Subcutaneous abdominal adipose tissue (tissue), 5 donors: ENCODE data around the gene LAMA5.

Experiments used
- H3K27ac ChIP-seq: one replicate; pipeline ENCODE4 v1.7.0; 2013; ENCODE audit warnings: low read depth, mild to moderate bottlenecking, inconsistent platforms, low read length, moderate library complexity
- H3K27me3 ChIP-seq, 5 donors: one replicate each; pipeline ENCODE4 v1.7.0; 2013; ENCODE audit warnings: low read length in 5 of 5, inconsistent platforms in 1 of 5; ENCODE audit not compliant: control insufficient read depth in 5 of 5, insufficient read depth in 4 of 5
- H3K36me3 ChIP-seq, 5 donors: one replicate each; pipeline ENCODE4 v1.7.0; 2013; ENCODE audit warnings: low read length in 5 of 5; ENCODE audit not compliant: control insufficient read depth in 5 of 5, insufficient read depth in 5 of 5
- H3K4me1 ChIP-seq, 5 donors: one replicate each; pipeline ENCODE4 v1.7.0; 2013; ENCODE audit warnings: low read length in 5 of 5, mild to moderate bottlenecking in 3 of 5, moderate library complexity in 1 of 5; ENCODE audit not compliant: control insufficient read depth in 5 of 5, insufficient read depth in 5 of 5
- H3K4me3 ChIP-seq, 5 donors: one replicate each; pipeline ENCODE4 v1.7.0; 2013; ENCODE audit warnings: low read length in 5 of 5, low read depth in 1 of 5
- H3K9ac ChIP-seq, 5 donors: one replicate each; pipeline ENCODE4 v1.7.0; 2013; ENCODE audit warnings: low read length in 5 of 5, mild to moderate bottlenecking in 4 of 5, moderate library complexity in 3 of 5
- H3K9me3 ChIP-seq, 5 donors: one replicate each; pipeline ENCODE4 v1.7.0; 2013; ENCODE audit warnings: low read length in 5 of 5; ENCODE audit not compliant: control insufficient read depth in 5 of 5
- donor health status: healthy.
- donor health status: healthy.
- donor health status: healthy.
- donor health status: healthy.
- donor health status: healthy.

Gene LAMA5

DNA sequence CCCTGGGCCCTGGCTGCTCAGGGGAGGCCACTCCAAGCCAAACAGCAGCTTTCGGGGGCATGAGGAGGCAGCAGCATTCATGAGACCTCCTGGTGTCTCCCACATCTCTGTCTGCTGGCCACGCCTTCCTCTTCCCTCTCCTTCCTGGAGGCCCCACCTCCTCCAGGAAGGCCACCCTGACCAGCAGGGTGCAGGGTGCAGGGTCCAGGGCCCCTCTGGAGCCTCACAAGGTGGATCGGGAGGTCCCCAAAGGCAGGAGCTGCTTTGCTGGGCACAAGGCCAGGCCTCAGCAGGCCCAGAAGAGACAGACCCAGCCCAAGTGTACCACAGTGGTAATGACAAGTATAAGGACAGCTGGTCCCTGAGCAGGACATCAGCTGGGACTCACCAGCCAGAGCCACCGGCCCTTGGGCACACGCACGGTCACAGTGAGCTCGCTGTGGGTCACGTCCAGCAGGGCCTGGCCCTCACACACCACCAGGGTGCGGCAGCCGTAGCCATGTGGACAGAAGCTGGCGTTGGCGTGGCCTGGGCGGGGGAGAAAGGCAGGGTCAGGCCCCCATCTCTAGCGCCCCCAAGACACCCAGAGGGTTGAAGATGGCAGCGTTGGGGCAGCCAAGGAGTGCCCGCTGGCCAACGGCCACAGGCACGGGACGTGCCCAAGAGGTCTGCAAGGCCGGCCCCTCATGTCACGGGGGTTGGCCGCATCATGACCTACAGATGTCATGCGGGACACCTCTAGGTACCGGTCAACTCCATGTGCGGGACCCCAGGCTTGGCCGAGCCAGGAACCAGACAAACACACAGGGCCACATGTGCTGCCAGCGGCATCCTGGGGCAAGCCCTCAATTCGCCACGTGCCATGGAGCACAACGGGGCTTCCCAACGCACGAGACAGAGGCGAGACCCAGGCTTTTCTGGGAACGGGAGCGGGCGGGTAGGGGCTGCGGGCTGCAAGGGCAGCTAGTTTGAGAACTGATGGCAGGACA, 37.4 kb downstream of the LAMA5 start:
- no peak overlapping the region for H3K9ac ChIP-seq
- H3K4me1 ChIP-seq = no peaks in the 10 kb centered on the region
- no peaks in the 10 kb centered on the region for H3K27me3 ChIP-seq
- H3K36me3 ChIP-seq = peaks cover 0 to 93% (median 75%) of the 10 kb centered on the region in 5 donors
- no peak overlapping the region for H3K4me3 ChIP-seq
- no peak overlapping the region for H3K27ac ChIP-seq
- H3K9me3 ChIP-seq = no peaks in the 10 kb centered on the region

DNA sequence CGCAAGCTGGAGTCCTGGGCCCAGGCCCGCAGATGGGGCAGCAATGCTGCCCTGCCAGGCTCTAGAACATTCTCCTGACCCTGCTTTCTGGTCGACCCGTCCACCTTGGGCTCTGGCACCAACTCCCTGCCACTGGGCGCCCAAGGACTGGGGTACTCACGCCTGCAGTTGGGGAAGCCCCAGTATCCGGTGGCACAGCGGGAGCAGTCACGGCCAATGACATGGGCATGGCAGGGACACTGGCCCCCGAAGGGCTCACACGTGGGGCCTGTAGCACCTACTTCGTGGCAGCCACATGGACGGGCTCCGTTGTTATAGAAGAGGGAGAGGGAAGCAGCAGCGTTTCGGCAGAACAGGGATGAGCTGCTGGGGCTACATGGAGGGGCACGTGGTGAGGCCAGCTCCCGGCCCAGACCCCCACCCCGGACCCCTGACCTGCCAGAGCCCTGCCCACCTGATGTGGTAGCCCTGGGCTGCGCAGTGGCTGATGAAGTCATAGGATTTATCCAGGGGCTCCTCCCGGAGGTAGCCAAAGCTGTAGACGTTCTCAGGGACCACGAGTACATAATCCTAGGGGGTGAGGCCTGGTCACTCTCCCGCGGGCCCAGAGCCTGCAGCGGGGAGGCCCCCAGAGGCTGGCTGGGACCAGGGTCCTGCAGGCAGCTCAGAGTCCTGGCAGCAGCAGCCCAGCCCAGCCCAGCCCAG, 38.3 kb downstream of the LAMA5 start:
- no peak overlapping the region for H3K9ac ChIP-seq
- peaks cover 0 to 94% (median 79%) of the 10 kb centered on the region in 5 donors for H3K36me3 ChIP-seq
- no peaks in the 10 kb centered on the region for H3K4me1 ChIP-seq
- no peaks in the 10 kb centered on the region for H3K27me3 ChIP-seq
- H3K9me3 ChIP-seq = no peaks in the 10 kb centered on the region
- no peak overlapping the region for H3K27ac ChIP-seq
- H3K4me3 ChIP-seq = no peak overlapping the region

DNA sequence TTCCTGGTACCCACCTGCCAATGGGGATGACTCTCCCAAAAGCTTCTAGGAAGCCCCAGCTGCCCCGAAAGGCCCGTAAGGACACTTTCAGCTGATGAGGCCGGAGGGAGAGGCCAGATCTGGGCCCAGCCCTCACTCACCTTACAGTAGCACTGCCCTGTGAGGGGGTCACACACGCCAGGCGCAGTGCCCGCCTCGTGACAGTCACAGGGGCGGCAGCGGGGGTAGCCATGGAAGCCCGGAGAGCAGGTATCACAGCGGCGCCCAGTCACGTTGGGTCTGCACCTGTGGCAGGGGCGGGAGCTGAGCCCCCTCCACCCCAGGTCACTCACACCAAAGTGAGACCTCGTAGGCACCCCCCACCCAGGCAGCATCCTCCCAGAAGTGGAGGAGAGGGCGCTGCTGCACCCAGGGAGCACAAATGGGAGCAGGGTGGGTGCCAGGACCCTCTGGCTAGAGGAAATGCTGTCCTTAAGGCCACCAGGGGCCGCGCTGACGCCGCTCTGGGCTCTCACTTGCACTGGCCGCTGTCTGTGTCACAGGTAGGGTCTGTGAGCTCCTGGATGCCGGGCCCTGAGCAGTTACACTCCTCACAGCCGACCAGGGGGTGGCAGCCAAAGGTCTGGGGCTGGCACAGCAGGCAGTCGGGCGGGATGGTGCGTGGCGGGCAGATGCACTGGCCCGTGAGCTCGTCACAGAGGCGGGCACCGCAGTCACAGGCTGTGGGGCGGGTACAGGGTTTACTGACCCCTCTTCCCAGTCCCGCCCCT, 39.2 kb downstream of the LAMA5 start:
- H3K4me3 ChIP-seq = no peak overlapping the region
- H3K27me3 ChIP-seq = no peaks in the 10 kb centered on the region
- H3K9me3 ChIP-seq = no peaks in the 10 kb centered on the region
- no peak overlapping the region for H3K9ac ChIP-seq
- H3K36me3 ChIP-seq = peaks cover 0 to 94% (median 84%) of the 10 kb centered on the region in 5 donors
- H3K27ac ChIP-seq = no peak overlapping the region
- H3K4me1 ChIP-seq = no peaks in the 10 kb centered on the region

DNA sequence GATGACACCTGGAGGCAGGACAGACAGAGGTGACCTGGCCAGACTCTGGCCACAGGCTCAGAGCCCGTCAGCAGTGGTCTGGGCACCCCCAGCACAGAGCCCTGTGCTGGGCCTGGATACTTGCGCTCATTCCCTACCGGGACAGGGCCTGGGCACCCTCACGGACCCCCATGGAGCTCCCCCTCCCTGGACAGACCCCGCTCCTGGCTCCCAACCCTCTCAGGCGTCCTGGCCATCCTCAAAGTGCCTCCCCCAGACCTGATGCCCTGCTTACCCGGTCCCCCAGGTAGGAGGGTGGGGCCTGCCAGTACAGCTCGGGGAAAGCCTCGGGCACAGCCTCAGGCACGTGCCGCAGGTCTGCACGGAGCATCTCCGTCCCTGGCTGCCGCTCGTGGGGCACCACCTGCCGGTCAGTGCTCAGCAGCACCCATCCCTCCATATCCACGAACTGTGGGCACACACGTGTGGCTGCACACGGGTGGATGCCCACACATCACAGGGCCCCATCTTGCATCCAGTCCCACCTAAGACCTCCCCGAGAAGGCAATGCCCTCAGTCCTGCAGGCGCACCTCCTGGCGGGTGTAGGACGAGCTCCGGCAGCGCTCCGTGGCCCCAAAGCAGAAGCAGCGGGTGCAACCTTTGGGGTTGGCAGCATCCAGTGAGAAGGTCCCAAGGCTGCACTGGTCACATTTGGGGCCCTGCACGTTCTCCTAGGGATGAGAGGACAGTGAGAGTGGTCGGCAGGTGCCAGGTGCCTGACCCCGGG, 40.0 kb downstream of the LAMA5 start:
- Histone ChIP-seq H3K27ac (no peak overlapping the region), H3K4me1 (no peaks in the 10 kb centered on the region), H3K9ac (no peak overlapping the region), H3K9me3 (no peaks in the 10 kb centered on the region), H3K36me3 (peaks cover 0 to 91% (median 77%) of the 10 kb centered on the region in 5 donors), H3K27me3 (no peaks in the 10 kb centered on the region), H3K4me3 (no peak overlapping the region)

DNA sequence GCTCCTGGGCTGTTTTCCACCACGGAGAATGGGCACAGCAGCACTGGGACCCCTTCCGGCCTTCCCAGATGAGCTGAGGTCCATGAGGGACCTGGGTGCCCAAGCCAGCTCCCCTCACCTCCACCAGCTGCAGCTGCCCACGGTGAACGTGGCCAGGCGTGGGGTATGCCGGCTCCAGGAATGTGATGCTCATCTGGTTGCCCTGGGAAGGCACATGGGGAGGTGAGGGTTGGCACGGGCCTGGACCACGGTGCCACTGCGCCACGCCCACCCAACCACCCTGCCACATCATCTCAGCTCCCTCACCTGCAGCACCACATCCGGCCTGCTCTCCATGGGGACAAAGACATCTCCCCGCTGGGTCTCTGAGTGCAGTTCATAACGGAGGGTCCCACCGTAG, 40.6 kb downstream of the LAMA5 start:
- H3K9ac ChIP-seq = no peak overlapping the region
- H3K4me1 ChIP-seq = no peaks in the 10 kb centered on the region
- H3K9me3 ChIP-seq = no peaks in the 10 kb centered on the region
- peaks cover 0 to 90% (median 76%) of the 10 kb centered on the region in 5 donors for H3K36me3 ChIP-seq
- H3K27me3 ChIP-seq = no peaks in the 10 kb centered on the region
- no peak overlapping the region for H3K4me3 ChIP-seq
- H3K27ac ChIP-seq = no peak overlapping the region

DNA sequence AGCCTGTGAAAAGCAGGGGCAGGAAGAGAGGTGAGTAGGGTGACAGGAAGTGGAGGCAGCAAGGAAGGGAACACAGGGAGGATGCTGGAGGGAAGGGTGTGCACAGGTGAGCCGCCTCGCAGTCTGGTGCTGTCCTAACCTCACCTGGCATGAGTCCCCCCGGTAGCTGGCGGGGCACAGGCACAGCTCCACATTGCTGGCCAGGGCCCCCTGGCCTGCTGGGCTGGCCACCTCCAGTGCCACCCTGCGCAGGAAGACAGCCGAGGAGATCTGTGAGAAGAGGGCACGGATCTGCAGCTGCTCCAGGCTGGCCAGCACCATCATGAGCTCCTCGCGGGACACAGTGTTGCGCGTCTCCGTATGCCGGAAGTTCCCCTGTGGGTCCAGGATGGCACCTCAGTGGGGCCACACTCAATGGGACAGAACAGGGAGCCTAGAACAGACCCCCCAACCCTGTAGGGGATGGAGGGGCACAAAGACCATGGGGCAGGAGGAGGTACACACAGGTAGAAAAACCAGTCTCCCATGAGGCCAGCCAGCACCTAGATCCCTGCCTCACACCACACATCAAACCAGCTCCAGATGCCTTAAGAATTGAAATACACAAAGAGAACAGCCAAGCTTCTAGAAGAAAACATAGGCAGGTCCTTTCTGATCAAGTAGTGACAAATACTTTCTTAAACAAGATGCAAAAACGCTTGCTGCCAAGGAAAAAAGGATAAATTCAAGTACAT, 41.8 kb downstream of the LAMA5 start:
- peaks cover 0 to 85% (median 72%) of the 10 kb centered on the region in 5 donors for H3K36me3 ChIP-seq
- no peak overlapping the region for H3K27ac ChIP-seq

DNA sequence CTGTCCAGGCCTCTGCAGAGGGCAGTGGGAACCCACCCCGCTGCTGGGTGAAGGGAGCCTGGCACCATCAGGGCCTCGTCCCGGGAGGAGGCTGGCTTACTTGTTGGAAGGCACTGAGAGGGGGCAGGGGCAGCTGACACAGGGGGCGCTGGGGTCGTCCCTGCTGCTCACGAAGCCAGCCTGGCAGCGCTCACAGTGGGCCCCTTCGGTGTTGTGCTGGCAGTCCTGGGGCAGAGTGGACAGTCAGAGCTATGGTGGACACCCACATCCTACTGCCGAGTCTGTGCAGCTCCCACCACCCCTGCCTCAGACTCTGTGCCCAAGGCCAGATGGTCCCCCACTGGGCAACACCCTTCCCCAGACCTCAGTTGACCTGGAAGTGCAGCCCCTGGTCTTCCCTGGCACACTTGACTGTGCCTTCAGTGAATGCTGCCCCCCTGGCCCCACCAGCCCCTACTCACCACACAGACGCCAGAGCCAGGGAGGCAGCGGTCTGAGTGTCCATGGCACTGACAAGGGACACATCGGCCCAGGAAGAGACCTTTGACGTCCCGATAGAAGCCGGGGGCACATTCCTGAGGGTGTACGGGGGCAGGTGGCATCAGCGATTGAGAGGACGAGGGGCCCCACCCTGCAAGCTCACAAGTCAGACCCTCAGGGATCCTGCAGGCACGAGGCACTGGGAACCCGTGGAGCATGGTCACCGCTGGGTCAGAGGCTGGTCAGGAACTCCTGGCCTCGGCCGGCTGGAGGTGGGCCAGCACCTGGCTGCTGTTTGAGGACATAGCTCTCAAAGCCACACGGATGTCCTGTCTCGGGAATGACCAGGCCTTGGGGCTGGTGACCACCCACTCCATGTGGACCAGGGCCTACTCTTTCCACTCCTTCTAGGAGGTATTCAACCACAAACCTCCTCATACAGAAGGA, 42.9 kb downstream of the LAMA5 start:
- no peak overlapping the region for H3K27ac ChIP-seq
- no peaks in the 10 kb centered on the region for H3K27me3 ChIP-seq
- H3K4me1 ChIP-seq = peaks cover 0 to 3% (median under 1%) of the 10 kb centered on the region in 5 donors
- no peak overlapping the region for H3K4me3 ChIP-seq
- peaks cover 0 to 77% (median 68%) of the 10 kb centered on the region in 5 donors for H3K36me3 ChIP-seq
- H3K9me3 ChIP-seq = no peaks in the 10 kb centered on the region
- H3K9ac ChIP-seq = no peak overlapping the region

More for the DNA sequence above, 41.8 kb downstream of the LAMA5 start:
- Histone ChIP-seq H3K4me1 (no peaks in the 10 kb centered on the region), H3K9ac (no peak overlapping the region), H3K4me3 (no peak overlapping the region), H3K9me3 (no peaks in the 10 kb centered on the region), H3K27me3 (no peaks in the 10 kb centered on the region)

DNA sequence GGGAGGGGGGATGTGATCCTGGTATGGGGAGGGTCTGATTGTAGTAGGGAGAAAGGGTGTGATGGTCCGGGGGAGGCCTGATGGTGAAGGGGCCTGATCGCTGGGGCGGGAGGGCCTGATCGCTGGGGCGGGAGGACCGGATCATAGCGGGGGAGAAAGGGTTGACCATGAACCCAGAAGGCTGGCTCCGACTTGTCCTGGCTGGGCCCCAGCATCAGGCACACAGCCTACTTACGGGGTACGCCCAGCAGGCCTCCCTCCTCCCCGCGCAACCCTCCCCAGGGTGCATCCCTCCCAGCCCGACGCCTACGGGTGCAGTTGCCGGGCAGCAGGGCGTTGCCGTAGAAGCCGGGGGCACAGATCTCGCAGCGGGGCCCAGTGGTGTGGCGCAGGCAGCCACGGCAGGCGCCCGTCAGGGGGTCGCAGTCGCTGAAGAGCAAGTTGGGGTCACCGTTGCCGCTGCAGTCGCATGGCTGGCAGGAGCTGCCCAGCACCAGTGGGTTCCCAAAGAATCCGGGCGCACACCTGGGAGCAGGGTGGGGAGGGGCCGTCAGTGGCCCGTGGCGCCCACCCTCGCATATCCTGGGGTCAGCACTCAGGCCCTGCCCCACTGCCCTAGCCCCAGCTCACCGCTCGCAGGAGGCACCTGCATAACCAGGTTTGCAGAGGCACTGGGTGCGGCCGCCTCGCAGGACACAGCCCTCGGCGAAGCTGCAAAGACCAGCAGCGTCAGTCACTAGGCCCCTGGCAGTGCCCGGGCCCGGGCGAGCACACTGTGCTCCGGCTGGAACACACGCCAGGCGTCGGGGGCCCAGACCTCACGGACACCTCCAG, 43.7 kb downstream of the LAMA5 start:
- H3K9ac ChIP-seq = no peak overlapping the region
- no peaks in the 10 kb centered on the region for H3K27me3 ChIP-seq
- no peaks in the 10 kb centered on the region for H3K9me3 ChIP-seq
- H3K4me3 ChIP-seq = no peak overlapping the region
- no peak overlapping the region for H3K27ac ChIP-seq
- peaks cover 0 to 77% (median 61%) of the 10 kb centered on the region in 5 donors for H3K36me3 ChIP-seq
- H3K4me1 ChIP-seq = peaks cover 0 to 9% (median 5%) of the 10 kb centered on the region in 5 donors
